ELR (cell line): ENCODE results near the gene IKZF2.

Experiments
- DNase-seq: peaks from one replicate; pipeline ENCODE4 v3.0.0-alpha.2; 2015; ENCODE audit warnings: low read depth

Gene IKZF2

GRCh38 chr2:212998626-212999359 is 152.6 kb downstream of the IKZF2 start:
- DNase-seq: no peak

- DNase-seq: no peak
Observed at GRCh38 chr2:212997526-212998020, 153.8 kb downstream of the IKZF2 start.

GRCh38 chr2:212995920-212996319 is 155.5 kb downstream of the IKZF2 start:
- DNase-seq: peak; percentile 60

GRCh38 chr2:212994976-212995375 is 156.4 kb downstream of the IKZF2 start:
- peak; percentile 40 for DNase-seq

- no peak for DNase-seq
Observed at GRCh38 chr2:212991120-212991519, 160.3 kb downstream of the IKZF2 start.

GRCh38 chr2:212990697-212991096 is 160.7 kb downstream of the IKZF2 start:
- no peak for DNase-seq

GRCh38 chr2:212987492-212987891 is 163.9 kb downstream of the IKZF2 start:
- no peak for DNase-seq

- DNase-seq: no peak
Observed at GRCh38 chr2:212984129-212984528, 167.3 kb downstream of the IKZF2 start.

- DNase-seq: no peak
Observed at GRCh38 chr2:212979799-212980198, 171.6 kb downstream of the IKZF2 start.

- DNase-seq: no peak
Observed at GRCh38 chr2:212979046-212979612, 172.3 kb downstream of the IKZF2 start.

- DNase-seq: no peak
Observed at GRCh38 chr2:212977152-212977551, 174.3 kb downstream of the IKZF2 start.

GRCh38 chr2:212975333-212975732 is 176.1 kb downstream of the IKZF2 start:
- no peak for DNase-seq

GRCh38 chr2:212974692-212975091 is 176.7 kb downstream of the IKZF2 start:
- DNase-seq: peak; percentile 46

GRCh38 chr2:212973347-212973746 is 178.1 kb downstream of the IKZF2 start:
- no peak for DNase-seq

GRCh38 chr2:212970132-212970531 is 181.3 kb downstream of the IKZF2 start:
- peak; percentile 62 for DNase-seq

- peak; percentile 52 for DNase-seq
Observed at GRCh38 chr2:212968284-212969081, 182.9 kb downstream of the IKZF2 start.

GRCh38 chr2:212966884-212967283 is 184.5 kb downstream of the IKZF2 start:
- DNase-seq: no peak

- no peak for DNase-seq
Observed at GRCh38 chr2:212962691-212963090, 188.7 kb downstream of the IKZF2 start.

- DNase-seq: no peak
Observed at GRCh38 chr2:212961255-212961654, 190.2 kb downstream of the IKZF2 start.

- no peak for DNase-seq
Observed at GRCh38 chr2:212960336-212960735, 191.1 kb downstream of the IKZF2 start.

GRCh38 chr2:212959471-212960117 is 191.8 kb downstream of the IKZF2 start:
- no peak for DNase-seq

- DNase-seq: peak; percentile 41
Observed at GRCh38 chr2:212958757-212959295, 192.6 kb downstream of the IKZF2 start.
